H1 (cell line): ENCODE data around the gene SND1. TPM values are rescaled to one million over a fixed set of nuclear protein-coding genes. Genes with fewer than 3 reads are reported as not detected.

Source experiments
- CTCF ChIA-PET: fragments of 300-600 bp; sonication (Branson Sonifier 250); formaldehyde crosslinking; loops from one replicate; lab custom pipeline; 2021; ENCODE audit not compliant: partially characterized antibody; lab: Charles Lee
- POLR2A ChIA-PET: fragments of 300-600 bp; sonication (Branson Sonifier 250); formaldehyde crosslinking; loops from one replicate; lab custom pipeline; 2021; ENCODE audit warnings: inconsistent platforms; ENCODE audit not compliant: partially characterized antibody; lab: Charles Lee
- DNase-seq, 2 experiments: peaks; one replicate each; pipeline versions ENCODE4 v3.0.0 to v3.0.0-alpha.2; 2010 to 2022; ENCODE audit warnings: low spot score in 2 of 2, low read depth in 1 of 2, mixed read lengths in 1 of 2
- FAIRE-seq: peaks from 2 replicates; lab custom pipeline; 2011; peaks lifted over from hg19 to GRCh38; lab: Jason Lieb, UNC
- H2AFZ ChIP-seq: 2 replicates; pipeline ENCODE4 v1.8.1; 2012; ENCODE audit warnings: low read length, inconsistent platforms
- H2AK5ac ChIP-seq: 2 replicates; pipeline ENCODE4 v1.6.1; 2013; ENCODE audit warnings: low read depth, low read length
- H2BK120ac ChIP-seq: replicated peaks from 2 replicates; pipeline ENCODE3; 2013; ENCODE audit warnings: low read depth, low read length, inconsistent platforms
- H2BK12ac ChIP-seq: 2 replicates; pipeline ENCODE4 v1.6.1; 2013; ENCODE audit warnings: low read depth, low read length
- H2BK15ac ChIP-seq: 2 replicates; pipeline ENCODE4 v1.6.1; 2013; ENCODE audit warnings: low read length
- H2BK20ac ChIP-seq: 2 replicates; pipeline ENCODE4 v1.6.1; 2013; ENCODE audit warnings: low read length
- H2BK5ac ChIP-seq: 2 replicates; pipeline ENCODE4 v1.6.1; 2013; ENCODE audit warnings: low read depth, low read length
- H3K14ac ChIP-seq: 2 replicates; pipeline ENCODE4 v1.6.1; 2013; ENCODE audit warnings: inconsistent platforms; ENCODE audit not compliant: insufficient read length
- H3K18ac ChIP-seq: 2 replicates; pipeline ENCODE4 v1.6.1; 2013; ENCODE audit warnings: low read length; ENCODE audit errors: extremely low read depth
- H3K23ac ChIP-seq: 2 replicates; pipeline ENCODE4 v1.6.1; 2013; ENCODE audit warnings: inconsistent platforms; ENCODE audit not compliant: insufficient read length
- H3K23me2 ChIP-seq: 2 replicates; pipeline ENCODE4 v1.6.1; 2013; ENCODE audit warnings: low read depth, low read length
- H3K27ac ChIP-seq: 2 replicates; pipeline ENCODE4 v1.6.1; 2011; ENCODE audit warnings: low read depth, low read length, inconsistent platforms
- H3K27me3 ChIP-seq, 4 experiments: replicated peaks in 1 of 4; 1 replicate in 1 of 4; 2 replicates in 3 of 4; pipeline versions ENCODE4 v1.6.1 to v1.8.1; 2011 to 2013; ENCODE audit warnings: low read length in 3 of 4, mild to moderate bottlenecking in 3 of 4, inconsistent platforms in 2 of 4, mixed read lengths in 2 of 4, moderate library complexity in 1 of 4; ENCODE audit not compliant: control insufficient read depth in 3 of 4, insufficient read depth in 3 of 4; ENCODE audit errors: extremely low read depth in 1 of 4
- H3K36me3 ChIP-seq, 4 experiments: 2 replicates each; pipeline versions ENCODE4 v1.6.1 to v1.8.1; 2011 to 2013; ENCODE audit warnings: mild to moderate bottlenecking in 4 of 4, low read length in 3 of 4, moderate library complexity in 2 of 4, control low read depth in 1 of 4, inconsistent platforms in 1 of 4; ENCODE audit not compliant: insufficient read depth in 4 of 4, control insufficient read depth in 2 of 4
- H3K4ac ChIP-seq: replicated peaks from 2 replicates; pipeline ENCODE3; 2013; ENCODE audit warnings: low read length, low read depth, mixed read lengths, inconsistent platforms; ENCODE audit not compliant: insufficient read length
- H3K4me1 ChIP-seq, 4 experiments: replicated peaks in 1 of 4; 1 replicate in 1 of 4; 2 replicates in 3 of 4; pipeline versions ENCODE4 v1.6.1 to v1.8.1; 2011 to 2013; ENCODE audit warnings: low read length in 3 of 4, inconsistent platforms in 2 of 4, mixed read lengths in 1 of 4; ENCODE audit not compliant: insufficient read depth in 4 of 4, control insufficient read depth in 3 of 4
- H3K4me2 ChIP-seq, 2 experiments: 2 replicates each; pipeline versions ENCODE4 v1.6.1 to v1.8.1; 2011 to 2013; ENCODE audit warnings: low read depth in 2 of 2, low read length in 2 of 2, control low read depth in 1 of 2, inconsistent platforms in 1 of 2, mild to moderate bottlenecking in 1 of 2; ENCODE audit not compliant: insufficient read depth in 1 of 2
- H3K4me3 ChIP-seq, 4 experiments: fragments of 200-600, 300-600 bp in 1 of 4; sonication (generic), shearing (Covaris generic), sonication (Bioruptor Twin) in 1 of 4; 2 replicates each; pipeline versions ENCODE4 v1.5.1 to v1.8.1; 2011 to 2016; ENCODE audit warnings: low read length in 4 of 4, low read depth in 3 of 4, control low read depth in 2 of 4, inconsistent platforms in 2 of 4, mild to moderate bottlenecking in 2 of 4, mixed read lengths in 1 of 4, moderate library complexity in 1 of 4; ENCODE audit not compliant: insufficient read depth in 2 of 4; ENCODE audit errors: extremely low read depth in 1 of 4
- H3K56ac ChIP-seq: replicated peaks from 2 replicates; pipeline ENCODE3; 2013; ENCODE audit warnings: low read depth, mild to moderate bottlenecking, mixed read lengths, low read length, inconsistent platforms; ENCODE audit not compliant: insufficient read length
- H3K79me1 ChIP-seq: 2 replicates; pipeline ENCODE4 v1.6.1; 2013; ENCODE audit warnings: low read depth, low read length, control low read depth
- H3K79me2 ChIP-seq, 2 experiments: 2 replicates each; pipeline versions ENCODE4 v1.6.1 to v1.8.1; 2012 to 2013; ENCODE audit warnings: low read length in 2 of 2, mild to moderate bottlenecking in 2 of 2, inconsistent platforms in 1 of 2; ENCODE audit not compliant: insufficient read depth in 2 of 2, control insufficient read depth in 1 of 2
- H3K9ac ChIP-seq, 4 experiments: replicated peaks in 1 of 4; 1 replicate in 1 of 4; 2 replicates in 3 of 4; pipeline versions ENCODE4 v1.6.1 to v1.8.1; 2011 to 2013; ENCODE audit warnings: low read depth in 3 of 4, low read length in 3 of 4, control low read depth in 2 of 4, mild to moderate bottlenecking in 2 of 4, moderate library complexity in 2 of 4, inconsistent platforms in 1 of 4; ENCODE audit errors: extremely low read depth in 1 of 4
- H3K9me3 ChIP-seq, 2 experiments: 2 replicates each; pipeline versions ENCODE4 v1.6.1 to v1.8.1; 2012 to 2013; ENCODE audit warnings: mild to moderate bottlenecking in 2 of 2, moderate library complexity in 2 of 2, control low read depth in 1 of 2, inconsistent platforms in 1 of 2, low read depth in 1 of 2, low read length in 1 of 2, mixed read lengths in 1 of 2; ENCODE audit not compliant: insufficient read depth in 2 of 2
- H4K20me1 ChIP-seq, 2 experiments: replicated peaks in 1 of 2; 2 replicates each; pipeline versions ENCODE3 to v1.8.1; 2011 to 2013; ENCODE audit warnings: inconsistent platforms in 2 of 2, low read length in 2 of 2, mild to moderate bottlenecking in 1 of 2; ENCODE audit not compliant: insufficient read depth in 2 of 2, control insufficient read depth in 1 of 2
- H4K5ac ChIP-seq: 2 replicates; pipeline ENCODE4 v1.6.1; 2013; ENCODE audit warnings: low read length, low read depth, mixed read lengths, inconsistent platforms; ENCODE audit not compliant: insufficient read length
- H4K8ac ChIP-seq: 2 replicates; pipeline ENCODE4 v1.8.0; 2013; ENCODE audit warnings: mild to moderate bottlenecking, moderate library complexity, low read length, inconsistent platforms; ENCODE audit not compliant: insufficient read depth; ENCODE audit errors: extremely low read depth
- H4K91ac ChIP-seq: replicated peaks from 2 replicates; pipeline ENCODE3; 2013; ENCODE audit warnings: low read length, mixed read lengths, inconsistent platforms; ENCODE audit not compliant: insufficient read length
- CTBP2 ChIP-seq: IDR thresholded peaks from 2 replicates; pipeline ENCODE4 v1.7.0; 2011; ENCODE audit warnings: borderline replicate concordance, mild to moderate bottlenecking, moderate library complexity, mixed read lengths, low read length; ENCODE audit not compliant: insufficient read depth, insufficient read length
- POU5F1 ChIP-seq: IDR thresholded peaks from 2 replicates; pipeline ENCODE4 v1.6.1; 2011; ENCODE audit warnings: low read depth, mild to moderate bottlenecking, low read length, moderate library complexity
- TAF1 ChIP-seq: IDR thresholded peaks from 2 replicates; pipeline ENCODE4 v1.6.1; 2011; ENCODE audit warnings: mild to moderate bottlenecking, low read depth, low read length
- WGBS, 2 experiments: shearing (Covaris generic) in 1 of 2; methylation state at CpG; one replicate each; pipeline versions ENCODE4 v1.1.6 to v1.1.7; 2013 to 2015; ENCODE audit warnings: low lambda C conversion rate in 2 of 2, mixed read lengths in 2 of 2, inconsistent platforms in 1 of 2, low coverage in 1 of 2, missing lambda C conversion rate in 1 of 2; ENCODE audit not compliant: insufficient replicate concordance in 2 of 2, insufficient coverage in 1 of 2, insufficient read length in 1 of 2; ENCODE audit errors: extremely low coverage in 1 of 2, missing lambda C conversion rate in 1 of 2; 5-methylcytosine and 5-hydroxymethylcytosine counted together
- polyA plus RNA-seq, 7 experiments: library from polyadenylated mRNA; depleted of rRNA in 3 of 7; stranded (reverse) in 5 of 7; unstranded in 2 of 7; fragments of >200 nt in 5 of 7; fragments of 200-250 nt in 2 of 7; gene quantifications; 1 replicate in 5 of 7; 2 replicates in 1 of 7; 4 replicates in 1 of 7; pipeline versions ENCODE4 v1.2.1 to v1.2.3, GENCODE V29; 2011 to 2013; ENCODE audit warnings: missing spikeins in 2 of 7, mixed read lengths in 2 of 7
- total RNA-seq: library from RNA; stranded (reverse); fragmentation: NEBNext Ultra II Directional; extraction: Animal tissue kit (Norgen Biotek cat#: 25700); gene quantifications from 2 replicates; pipeline ENCODE4 v1.2.1, GENCODE V29; 2021

SND1 gene
- total and polyA plus RNA-seq, 2 of the 8 experiments (the other 6 are each of a cell fraction or from before 2014, with no cell fraction given) = 122 to 290 TPM

GRCh38 chr7:127718340-127718679 lies 66.3 kb downstream of the SND1 start:
- H4K8ac ChIP-seq = no peak overlapping the region
- H3K27ac ChIP-seq = no peak overlapping the region
- H3K4me2 ChIP-seq = no peak overlapping the region
- CTCF ChIA-PET = interaction anchor here (0.8 to 4.1 kb wide), 7 partner anchors 9 to 129 kb away, joined by 3 to 32 read pairs (median 4); no protein-coding TSS in a partner anchor
- no peak overlapping the region for H2BK20ac ChIP-seq
- no peak overlapping the region for H2BK12ac ChIP-seq
- H3K9me3 ChIP-seq = no peaks in the 10 kb centered on the region
- H3K56ac ChIP-seq = no peak overlapping the region
- H3K36me3 ChIP-seq = peaks cover 0 to 37% (median 13%) of the 10 kb centered on the region in 4 experiments; a peak in 5 of 8 replicates
- no peak for FAIRE-seq
- no peak overlapping the region for H3K9ac ChIP-seq
- no peak overlapping the region for H4K5ac ChIP-seq
- H3K4me3 ChIP-seq = no peak overlapping the region
- H4K91ac ChIP-seq = no peak overlapping the region
- no peak overlapping the region for H2AFZ ChIP-seq
- H2AK5ac ChIP-seq = no peak overlapping the region
- H3K14ac ChIP-seq = no peak overlapping the region
- peaks cover 4 to 10% of the 10 kb centered on the region in 2 experiments for H4K20me1 ChIP-seq
- H3K27me3 ChIP-seq = no peaks in the 10 kb centered on the region
- WGBS, 2 experiments = 93% methylated on average over 7 of the region's 7 CpGs; no CpG with 5 or more reads in 1 of the 2 experiments
- no peaks in the 10 kb centered on the region for H3K23me2 ChIP-seq
- no peaks in the 10 kb centered on the region for H3K4me1 ChIP-seq
- no peak overlapping the region for H3K4ac ChIP-seq
- peaks cover 6 to 50% of the 10 kb centered on the region in 2 experiments for H3K79me2 ChIP-seq
- no peak overlapping the region for H3K18ac ChIP-seq
- TF ChIP-seq TAF1 (no peak), POU5F1 (no peak), CTBP2 (no peak)
- no peak overlapping the region for H3K23ac ChIP-seq
- DNase-seq = no peak
- H2BK120ac ChIP-seq = no peak overlapping the region
- H2BK5ac ChIP-seq = no peak overlapping the region
- POLR2A ChIA-PET = interaction anchor here (0.7 to 1.7 kb wide), 2 partner anchors 9 to 266 kb away, joined by 3 to 4 read pairs; no protein-coding TSS in a partner anchor
- peaks cover 2% of the 10 kb centered on the region; the same call in 1 of the 2 replicates for H3K79me1 ChIP-seq
- H2BK15ac ChIP-seq = no peak overlapping the region
